ENCODE data around the gene MOGAT1.

MOGAT1 gene

GRCh38 chr2:222671259-222672067, at the start of gene MOGAT1:
TSS of gene MOGAT1 (plus strand) at chr2:222671658. CDS start at chr2:222671786, 128 bp downstream.
- no peak for DNase-seq

- DNase-seq: no peak
Measured at GRCh38 chr2:222621893-222622292, 49.6 kb upstream of the MOGAT1 start.

- no peak for DNase-seq
Measured at GRCh38 chr2:222622910-222623309, 48.5 kb upstream of the MOGAT1 start.

- no peak for DNase-seq
Measured at GRCh38 chr2:222623756-222624309, 47.6 kb upstream of the MOGAT1 start.

GRCh38 chr2:222627764-222628163, 43.7 kb upstream of the MOGAT1 start:
- DNase-seq: no peak

- DNase-seq: no peak
Measured at GRCh38 chr2:222635295-222635694, 36.2 kb upstream of the MOGAT1 start.

- no peak for DNase-seq
Measured at GRCh38 chr2:222637067-222637466, 34.4 kb upstream of the MOGAT1 start.

- DNase-seq: no peak
Measured at GRCh38 chr2:222641336-222641735, 30.1 kb upstream of the MOGAT1 start.

GRCh38 chr2:222643134-222643533, 28.3 kb upstream of the MOGAT1 start:
- no peak for DNase-seq

GRCh38 chr2:222646008-222646407, 25.4 kb upstream of the MOGAT1 start:
- DNase-seq: no peak

- no peak for DNase-seq
Measured at GRCh38 chr2:222649801-222650200, 21.7 kb upstream of the MOGAT1 start.

GRCh38 chr2:222651718-222652418, 19.6 kb upstream of the MOGAT1 start:
- no peak for DNase-seq

- DNase-seq: no peak
Measured at GRCh38 chr2:222652491-222653255, 18.8 kb upstream of the MOGAT1 start.

GRCh38 chr2:222653280-222653679, 18.2 kb upstream of the MOGAT1 start:
- no peak for DNase-seq

- peak; percentile 91 for DNase-seq
Measured at GRCh38 chr2:222655787-222656525, 15.5 kb upstream of the MOGAT1 start, which contains the start of gene FARSB. TSS of gene FARSB (minus strand) at chr2:222656092. CDS start at chr2:222656073, 19 bp downstream.

GRCh38 chr2:222656526-222657446, 14.7 kb upstream of the MOGAT1 start:
- DNase-seq: no peak

- DNase-seq: no peak
Measured at GRCh38 chr2:222663479-222663878, 8.0 kb upstream of the MOGAT1 start.

- DNase-seq: no peak
Measured at GRCh38 chr2:222668494-222669154, 2.8 kb upstream of the MOGAT1 start.

- no peak for DNase-seq
Measured at GRCh38 chr2:222669353-222669752, 2.1 kb upstream of the MOGAT1 start.

GRCh38 chr2:222670191-222671038, 1.0 kb upstream of the MOGAT1 start:
- no peak for DNase-seq
